BJ (cell line): ENCODE results near the gene POLDIP3. TPM values are rescaled to one million over a fixed set of nuclear protein-coding genes. Genes with fewer than 3 reads are reported as not detected.
"Not testable (repeated sequence)": the region's sequence is repeated elsewhere in the genome, so short reads cannot be mapped to it uniquely, and the experiment has no call there.

ENCODE experiments used
- CTCF ChIA-PET: fragments of 350-600 bp; formaldehyde crosslinking; extraction: SDS; loops from one replicate; lab custom pipeline; 2021; ENCODE audit warnings: antibody characterized with exemption, inconsistent platforms; lab: Yijun Ruan, JAX
- POLR2A ChIA-PET: fragments of 300-600 bp; sonication (Branson Sonifier 250); formaldehyde crosslinking; extraction: SDS; loops from one replicate; lab custom pipeline; 2021; ENCODE audit warnings: antibody characterized with exemption; lab: Charles Lee
- DNase-seq: peaks from one replicate; pipeline ENCODE4 v3.0.0-alpha.2; 2011; ENCODE audit warnings: low read depth
- H3K27me3 ChIP-seq: 2 replicates; pipeline ENCODE4 v1.6.0; 2011; ENCODE audit warnings: low read length; ENCODE audit not compliant: control insufficient read depth, insufficient read depth
- H3K36me3 ChIP-seq: 2 replicates; pipeline ENCODE4 v1.5.1; 2011; ENCODE audit warnings: low read length; ENCODE audit not compliant: control insufficient read depth, insufficient read depth
- H3K4me3 ChIP-seq: 2 replicates; pipeline ENCODE4 v1.5.1; 2011; ENCODE audit warnings: low read depth, mild to moderate bottlenecking, control low read depth, low read length
- CTCF ChIP-seq: IDR thresholded peaks from 2 replicates; pipeline ENCODE4 v1.5.1; 2011; ENCODE audit warnings: low read depth, mild to moderate bottlenecking, control low read depth, inconsistent platforms, low read length, moderate library complexity; ENCODE audit not compliant: insufficient read depth
- polyA plus RNA-seq: library from polyadenylated mRNA; depleted of rRNA; stranded (reverse); fragments of >200 nt; gene quantifications from 2 replicates; pipeline ENCODE4 v1.2.3, GENCODE V29; 2011

Gene POLDIP3
- polyA plus RNA-seq, 1 experiment = 54.3 TPM

DNA sequence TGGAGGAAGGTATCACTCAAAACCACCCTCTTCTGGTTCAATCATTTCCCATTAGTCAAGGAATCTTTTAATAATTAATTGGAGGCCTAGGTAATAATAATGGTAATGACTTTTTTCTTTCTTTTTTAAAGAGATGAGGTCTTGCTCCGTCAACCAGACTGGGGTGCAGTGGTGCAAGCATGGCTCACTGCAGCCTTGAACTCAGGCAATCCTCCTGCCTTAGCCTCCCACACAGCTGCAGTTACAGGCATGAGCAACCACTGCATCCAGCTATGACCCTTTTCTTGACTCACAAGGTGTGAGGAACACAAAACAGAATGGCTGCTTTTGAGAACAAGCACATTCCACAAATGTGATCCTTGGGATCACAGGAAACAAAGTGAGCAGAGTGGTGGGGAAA, 3.6 kb downstream of the POLDIP3 start:
- DNase-seq = no peak
- POLR2A ChIA-PET = no interaction called here

DNA sequence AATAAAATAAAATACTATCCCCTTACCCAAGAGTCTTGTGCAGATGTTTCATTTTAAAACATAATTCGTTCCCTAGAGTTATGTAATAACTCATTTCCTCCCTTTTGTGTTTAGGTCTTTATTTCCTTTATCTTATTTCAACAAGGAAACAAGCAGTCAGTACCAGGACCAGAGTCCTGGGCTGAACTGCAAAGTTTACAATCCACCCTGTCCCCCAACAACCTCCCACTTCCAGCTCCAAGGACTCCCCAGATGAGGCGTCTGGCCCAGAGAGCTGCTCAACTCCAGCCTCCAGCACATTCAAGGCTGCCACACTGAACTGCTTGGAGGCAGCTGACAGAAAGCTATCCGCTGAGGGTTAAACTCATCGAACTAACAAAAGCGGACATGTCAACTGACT, 4.5 kb downstream of the POLDIP3 start:
- no peak overlapping the region for H3K4me3 ChIP-seq
- H3K36me3 ChIP-seq = peaks cover 3% of the 10 kb centered on the region; the same call in 1 of the 2 replicates
- POLR2A ChIA-PET = interaction anchor here (0.6 kb wide), 1 partner anchor 640 kb away, joined by 3 read pairs; no protein-coding TSS in a partner anchor
- no peaks in the 10 kb centered on the region for H3K27me3 ChIP-seq
- DNase-seq = no peak
- CTCF ChIA-PET = interaction anchor here (1.1 kb wide), 1 partner anchor 26 kb away, joined by 3 read pairs; no protein-coding TSS in a partner anchor
- no peak for TF ChIP-seq CTCF

More for the DNA sequence above, 3.6 kb downstream of the POLDIP3 start:
- Histone ChIP-seq H3K27me3 (no peaks in the 10 kb centered on the region), H3K36me3 (0 out of 2 replicates have a peak, but pooled peaks cover 1% of the 10 kb centered on the region), H3K4me3 (no peak overlapping the region)
- no peak for TF ChIP-seq CTCF
- CTCF ChIA-PET = no interaction called here

- Histone ChIP-seq H3K27me3 (no peaks in the 10 kb centered on the region), H3K36me3 (peaks cover 3% of the 10 kb centered on the region; the same call in 1 of the 2 replicates), H3K4me3 (no peak overlapping the region)
- DNase-seq = no peak
- ChIA-PET CTCF (interaction anchor here (1.1 kb wide), 1 partner anchor 24 kb away, joined by 3 read pairs; no protein-coding TSS in a partner anchor), POLR2A (no interaction called here)
- TF ChIP-seq CTCF = no peak
Observed at GRCh38 chr22:42608823-42609361, 5.8 kb downstream of the POLDIP3 start.

- H3K36me3 ChIP-seq = peaks cover 3% of the 10 kb centered on the region; the same call in 1 of the 2 replicates
- no peak for TF ChIP-seq CTCF
- no peak for DNase-seq
- ChIA-PET CTCF (no interaction called here), POLR2A (no interaction called here)
- H3K4me3 ChIP-seq = no peak overlapping the region
- H3K27me3 ChIP-seq = no peaks in the 10 kb centered on the region
Observed at GRCh38 chr22:42608136-42608822, 6.4 kb downstream of the POLDIP3 start.

GRCh38 chr22:42607641-42608040, 7.0 kb downstream of the POLDIP3 start:
- DNase-seq = not testable (repeated sequence)

More at GRCh38 chr22:42607641-42608040, 7.0 kb downstream of the POLDIP3 start:
- H3K4me3 ChIP-seq, H3K36me3 ChIP-seq, H3K27me3 ChIP-seq, POLR2A ChIA-PET: not testable (repeated sequence)
- CTCF ChIA-PET = interaction anchor here (1.2 kb wide), 1 partner anchor 14 kb away, joined by 4 read pairs; no protein-coding TSS in a partner anchor
